Stimulated activated CD4-positive, alpha-beta T cell treated with anti-CD3 and anti-CD28 coated beads, Interleukin-2, amount 100 ng/mL, for 4 hours (primary cell): ENCODE results near the gene TUBA1A.
"Not testable (repeated sequence)": the region's sequence is repeated elsewhere in the genome, so short reads cannot be mapped to it uniquely, and the experiment has no call there.

Experiments used
- DNase-seq: peaks from one replicate; pipeline ENCODE4 v3.0.0-alpha.2; 2020; ENCODE audit warnings: low read depth

The TUBA1A gene

GRCh38 chr12:49147384-49147783, 41.5 kb downstream of the TUBA1A start:
- DNase-seq: no peak

DNA sequence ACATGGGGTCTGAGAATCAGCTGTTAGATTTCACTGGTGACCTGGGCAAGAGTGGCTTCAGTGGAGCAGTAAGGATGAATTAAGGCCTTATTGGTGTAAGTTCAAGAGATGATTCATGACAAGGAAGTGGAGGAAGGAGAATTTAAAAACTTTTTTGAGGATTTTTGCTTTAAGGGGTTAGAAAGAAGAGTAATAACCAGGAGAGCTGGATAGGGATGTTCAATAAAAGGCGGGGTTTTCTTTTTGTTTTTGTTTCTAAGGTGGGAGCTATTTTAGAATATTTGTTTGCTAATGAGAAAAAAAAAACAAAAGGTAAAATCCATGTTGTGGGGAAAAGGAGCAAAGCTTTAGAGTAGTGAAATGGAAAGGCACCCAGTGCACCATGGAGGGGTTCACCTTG, 42.5 kb downstream of the TUBA1A start:
- no peak for DNase-seq

DNA sequence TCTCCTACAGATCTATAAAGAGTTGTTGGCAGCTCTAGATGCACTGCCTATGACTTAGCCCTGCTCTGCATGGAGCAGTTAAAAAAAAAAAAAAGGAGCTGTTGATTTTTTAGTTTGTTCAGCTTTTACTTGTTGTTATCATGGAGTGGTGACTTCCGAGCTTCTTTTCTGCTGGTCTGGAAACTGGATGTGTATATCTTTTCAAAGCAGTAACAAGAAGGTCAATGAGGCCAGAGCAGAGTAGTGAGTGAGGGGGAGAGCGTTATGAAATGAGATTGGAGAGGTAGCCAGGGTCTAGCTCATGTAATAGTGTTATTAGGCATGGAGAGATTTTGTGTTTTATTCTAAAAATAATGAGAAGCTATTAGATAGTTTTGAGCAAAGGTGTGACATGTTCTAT, 44.5 kb downstream of the TUBA1A start:
- no peak for DNase-seq

GRCh38 chr12:49138999-49139398, 49.9 kb downstream of the TUBA1A start:
- no peak for DNase-seq

GRCh38 chr12:49138587-49138986, 50.3 kb downstream of the TUBA1A start:
- DNase-seq: no peak

DNA sequence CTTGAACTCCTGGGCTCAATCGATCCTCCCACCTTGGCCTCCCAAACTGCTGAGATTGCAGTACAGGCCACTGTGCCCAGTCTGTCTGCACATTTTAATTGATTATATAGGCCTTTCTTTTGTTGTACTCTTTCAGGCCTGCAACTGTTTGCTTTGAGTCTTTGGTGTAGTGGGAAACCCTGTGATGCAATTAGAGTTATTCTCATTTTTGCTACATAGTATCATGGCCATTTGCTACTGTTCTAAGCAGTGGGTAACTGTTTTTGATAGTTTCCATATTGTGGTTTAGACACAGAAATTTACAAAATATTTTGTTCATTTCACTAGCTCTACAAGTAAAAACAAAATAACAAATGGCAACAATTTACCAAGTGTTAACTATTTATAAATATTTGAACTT, 51.4 kb downstream of the TUBA1A start:
- no peak for DNase-seq

GRCh38 chr12:49136997-49137396, 51.9 kb downstream of the TUBA1A start:
- not testable (repeated sequence) for DNase-seq
